Central memory CD4-positive, alpha-beta T cell (primary cell): Measurements from ENCODE around the gene LINGO4.

Source experiments
- DNase-seq: peaks from one replicate; pipeline ENCODE4 v3.0.0; 2022
- total RNA-seq, 3 experiments: gene quantifications; one replicate each; lab custom pipeline; 2026; lab: John Stamatoyannopoulos, UW

LINGO4 gene, protein sequence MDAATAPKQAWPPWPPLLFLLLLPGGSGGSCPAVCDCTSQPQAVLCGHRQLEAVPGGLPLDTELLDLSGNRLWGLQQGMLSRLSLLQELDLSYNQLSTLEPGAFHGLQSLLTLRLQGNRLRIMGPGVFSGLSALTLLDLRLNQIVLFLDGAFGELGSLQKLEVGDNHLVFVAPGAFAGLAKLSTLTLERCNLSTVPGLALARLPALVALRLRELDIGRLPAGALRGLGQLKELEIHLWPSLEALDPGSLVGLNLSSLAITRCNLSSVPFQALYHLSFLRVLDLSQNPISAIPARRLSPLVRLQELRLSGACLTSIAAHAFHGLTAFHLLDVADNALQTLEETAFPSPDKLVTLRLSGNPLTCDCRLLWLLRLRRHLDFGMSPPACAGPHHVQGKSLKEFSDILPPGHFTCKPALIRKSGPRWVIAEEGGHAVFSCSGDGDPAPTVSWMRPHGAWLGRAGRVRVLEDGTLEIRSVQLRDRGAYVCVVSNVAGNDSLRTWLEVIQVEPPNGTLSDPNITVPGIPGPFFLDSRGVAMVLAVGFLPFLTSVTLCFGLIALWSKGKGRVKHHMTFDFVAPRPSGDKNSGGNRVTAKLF
- 0 to 0.39 (median 0) reads per million in 3 experiments for total RNA-seq

- no peak for DNase-seq
These were observed at the start of gene LINGO4 for GRCh38 chr1:151805066-151805820. LINGO4 (minus strand) TSS chr1:151805419; CDS start chr1:151802704, 2,715 bp downstream.

- no peak for DNase-seq
These were observed 49.4 kb upstream of the LINGO4 start for GRCh38 chr1:151854658-151855057.

GRCh38 chr1:151853411-151853943, 48.3 kb upstream of the LINGO4 start, which contains the start of gene THEM5:
THEM5 (minus strand) TSS chr1:151853712; CDS start chr1:151853565, 147 bp downstream.
- no peak for DNase-seq

- no peak for DNase-seq
These were observed 47.5 kb upstream of the LINGO4 start for GRCh38 chr1:151852733-151853132.

DNA sequence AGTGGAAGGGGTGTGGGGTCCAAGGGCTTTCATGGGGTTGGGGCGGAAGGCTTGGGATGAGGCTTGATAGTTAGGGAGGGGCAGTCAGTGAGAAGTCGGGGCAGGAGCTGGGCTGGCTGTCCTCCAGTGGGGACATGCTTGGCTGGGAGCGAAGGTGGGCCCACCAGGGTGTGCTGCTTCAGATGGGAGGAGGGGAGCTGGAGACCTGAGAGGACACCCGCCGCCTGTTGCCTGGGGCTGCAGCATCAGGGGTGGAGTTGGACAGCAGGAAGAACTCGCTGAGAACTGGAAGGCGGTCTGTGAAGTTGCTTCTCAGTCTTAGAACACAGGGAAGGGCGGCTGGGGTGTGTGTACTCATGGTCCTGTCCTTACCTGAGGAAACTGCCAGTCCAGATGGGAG, 46.7 kb upstream of the LINGO4 start:
- no peak for DNase-seq

GRCh38 chr1:151849871-151850270, 44.7 kb upstream of the LINGO4 start:
- DNase-seq, result no peak

DNA sequence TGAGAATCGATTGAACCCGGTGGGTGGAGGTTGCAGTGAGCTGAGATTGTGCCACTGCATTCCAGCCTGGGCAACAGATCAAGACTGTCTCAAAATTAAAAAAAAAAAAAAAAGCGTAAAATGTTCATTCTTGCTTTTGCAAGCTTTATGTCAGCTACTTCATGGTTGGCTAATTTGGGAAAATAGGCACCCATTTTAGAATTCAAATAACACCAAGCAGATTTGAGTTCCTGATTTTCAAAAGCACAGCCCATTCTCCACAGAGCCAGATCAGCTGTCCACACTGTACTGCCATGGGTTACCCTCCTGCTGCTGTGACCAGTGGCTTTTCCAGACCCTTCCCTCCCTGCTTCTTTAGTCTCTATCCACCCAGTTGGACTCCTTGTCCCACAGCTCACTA, 43.9 kb upstream of the LINGO4 start:
- DNase-seq, result no peak

DNA sequence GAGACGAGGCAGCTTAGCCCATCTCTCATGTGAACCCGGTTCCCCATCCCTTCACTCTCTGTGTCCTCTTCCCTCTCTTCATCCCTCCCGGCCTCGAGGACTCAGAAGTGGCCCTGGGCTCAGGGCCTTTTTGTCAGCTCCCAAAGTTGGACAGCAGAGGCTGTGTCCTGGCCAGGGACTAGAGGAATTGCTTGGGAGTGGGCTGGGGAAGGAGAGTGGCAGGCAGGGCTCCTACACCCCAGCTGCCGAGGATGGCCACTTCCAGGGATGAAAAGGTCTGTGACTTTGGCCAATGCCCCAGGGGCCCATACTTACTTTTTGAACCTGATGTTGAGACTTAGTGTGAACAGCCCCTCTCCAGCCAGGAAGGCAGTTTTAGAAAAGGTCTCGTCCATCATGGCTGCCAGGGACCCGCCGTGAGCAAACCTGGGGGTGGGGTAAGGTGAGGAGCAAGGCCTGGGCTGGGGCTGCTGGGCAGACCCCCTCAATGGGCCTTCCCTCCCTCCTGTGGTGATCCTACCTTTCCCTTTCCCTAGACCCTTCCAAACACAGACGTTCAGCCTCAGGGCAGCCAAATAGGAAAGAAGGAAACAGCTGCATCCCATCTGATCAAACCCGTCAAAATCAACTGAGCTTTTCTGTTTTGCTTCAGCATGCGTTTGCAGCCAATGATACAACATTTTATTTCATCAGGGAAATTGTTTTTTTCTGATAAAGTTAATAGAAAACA, 42.8 kb upstream of the LINGO4 start:
- no peak for DNase-seq

GRCh38 chr1:151846686-151847237, 41.5 kb upstream of the LINGO4 start:
- DNase-seq, result no peak

DNA sequence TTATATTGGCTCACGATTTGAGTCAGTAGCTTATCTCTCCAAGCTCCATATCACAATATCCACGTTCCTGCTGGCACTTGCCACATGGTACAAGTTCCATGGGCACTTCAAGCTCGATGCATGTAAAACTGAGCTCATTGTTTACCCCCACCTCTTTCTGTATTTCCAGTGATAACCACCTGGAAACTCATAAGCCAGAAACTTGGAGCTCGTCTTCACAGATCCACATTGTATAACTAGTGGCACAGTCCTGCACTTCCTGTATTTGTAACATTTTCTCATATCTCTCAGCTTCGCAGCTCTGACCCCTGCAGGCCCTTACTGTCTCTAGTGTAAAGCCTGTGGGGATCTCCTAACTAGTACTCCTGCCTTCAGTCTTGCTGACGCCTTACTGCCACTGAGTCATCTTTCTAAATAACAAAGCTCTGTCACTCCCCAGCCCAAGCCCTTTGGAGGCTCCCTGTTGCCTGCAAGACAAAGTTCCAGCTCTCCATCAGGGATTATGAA, 40.9 kb upstream of the LINGO4 start:
- DNase-seq, result no peak

DNA sequence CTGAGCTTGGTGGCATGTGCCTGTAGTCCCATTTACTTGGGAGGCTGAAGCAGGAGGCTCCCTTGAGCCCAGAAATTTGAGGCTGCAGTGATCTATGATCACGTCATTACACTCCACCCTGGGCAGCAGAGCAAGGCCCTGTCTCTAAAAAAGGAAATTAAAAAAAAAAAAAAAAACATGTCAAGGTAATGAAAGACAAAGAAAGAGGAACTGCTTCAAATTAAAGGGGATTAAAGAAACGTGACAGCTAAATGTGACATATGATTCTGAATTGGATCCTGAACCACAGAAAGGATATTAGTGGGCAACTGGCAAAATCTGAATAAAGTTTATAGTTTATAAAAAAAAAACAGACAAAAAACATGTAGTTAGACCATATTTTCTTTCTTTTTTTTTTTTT, 38.2 kb upstream of the LINGO4 start:
- no peak for DNase-seq

GRCh38 chr1:151841141-151841540, 35.9 kb upstream of the LINGO4 start:
- no peak for DNase-seq

- no peak for DNase-seq
These were observed 35.2 kb upstream of the LINGO4 start for GRCh38 chr1:151840421-151840820.

GRCh38 chr1:151839457-151840403, 34.5 kb upstream of the LINGO4 start, which contains the start of gene C2CD4D:
C2CD4D (minus strand) TSS chr1:151839820; CDS start chr1:151838989, 831 bp downstream.
- peak; percentile 76 for DNase-seq

DNA sequence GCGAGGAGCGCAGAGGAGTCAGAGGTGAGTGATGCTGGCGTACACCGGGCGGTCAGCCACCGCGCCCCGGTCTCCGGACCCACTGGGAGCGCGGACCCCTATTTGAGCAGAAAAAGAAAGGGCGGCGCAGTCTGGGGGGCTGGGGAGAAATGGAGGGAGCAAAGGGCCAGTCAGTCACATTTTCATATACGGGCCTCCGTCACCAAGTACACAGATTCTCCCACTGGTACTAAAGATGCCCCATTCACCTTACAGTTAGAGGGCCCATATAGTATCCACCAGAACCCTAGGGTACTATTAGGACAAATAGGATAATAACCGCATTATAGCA, 33.8 kb upstream of the LINGO4 start:
- DNase-seq, result no peak

GRCh38 chr1:151838222-151839081, 33.2 kb upstream of the LINGO4 start:
- DNase-seq, result peak; percentile 41

DNA sequence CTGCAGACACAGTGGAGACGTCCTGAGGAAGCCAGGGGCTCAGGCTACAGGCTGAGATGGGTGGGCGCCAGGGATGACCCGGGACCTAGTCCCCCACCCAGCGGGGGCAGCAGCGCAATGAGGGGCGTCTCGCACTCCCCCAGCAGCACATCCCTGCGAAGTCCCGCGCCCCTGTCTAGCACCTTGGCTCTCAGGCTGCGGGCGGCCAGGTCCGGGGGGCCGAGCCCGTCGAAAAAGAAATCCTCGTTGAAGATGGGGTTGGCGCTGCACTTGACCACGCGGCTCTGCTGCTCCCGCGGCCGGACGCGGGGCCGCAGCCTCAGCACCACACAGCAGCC, 32.6 kb upstream of the LINGO4 start:
- no peak for DNase-seq

GRCh38 chr1:151837197-151837596, 32.0 kb upstream of the LINGO4 start:
- peak; percentile 42 for DNase-seq

DNA sequence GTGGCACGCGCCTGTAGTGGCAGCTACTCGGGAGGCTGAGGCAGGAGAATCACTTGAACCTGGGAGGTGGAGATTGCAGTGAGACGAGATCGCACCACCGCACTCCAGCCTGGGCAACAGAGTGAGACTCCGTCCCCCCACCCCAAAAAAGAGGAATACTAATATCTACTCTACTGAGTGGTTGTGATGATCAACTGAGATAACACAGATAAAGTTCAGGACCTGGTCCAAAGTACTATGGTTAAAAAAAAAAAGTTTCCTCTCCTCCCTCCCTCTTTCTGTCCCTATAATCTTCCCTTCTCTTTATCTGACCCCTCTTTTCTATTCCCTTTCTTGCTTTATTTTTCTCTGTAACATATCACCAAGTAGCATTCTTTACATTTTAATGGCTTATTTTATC, 30.4 kb upstream of the LINGO4 start:
- no peak for DNase-seq

DNA sequence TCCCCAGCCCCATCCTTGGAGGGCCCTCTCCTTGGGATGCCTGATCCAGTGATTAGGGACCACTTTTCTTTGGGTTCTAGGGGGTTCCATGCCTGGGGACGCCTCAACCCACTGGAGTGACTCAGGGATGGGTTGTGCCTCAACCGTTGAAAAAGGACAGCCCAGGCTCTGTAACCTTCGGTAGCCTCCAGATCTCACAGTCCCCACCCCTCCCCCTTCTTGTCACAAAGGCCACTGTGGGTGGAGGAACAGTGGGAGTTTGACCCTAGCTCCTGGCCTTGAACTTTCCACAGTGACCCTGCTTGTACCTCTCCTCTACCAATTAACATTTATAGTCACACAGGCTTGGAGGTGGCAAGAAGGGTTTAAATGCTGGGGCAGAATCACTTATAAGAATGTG, 29.0 kb upstream of the LINGO4 start:
- no peak for DNase-seq
